Measurements from ENCODE around the gene NTHL1.

The NTHL1 gene

DNA sequence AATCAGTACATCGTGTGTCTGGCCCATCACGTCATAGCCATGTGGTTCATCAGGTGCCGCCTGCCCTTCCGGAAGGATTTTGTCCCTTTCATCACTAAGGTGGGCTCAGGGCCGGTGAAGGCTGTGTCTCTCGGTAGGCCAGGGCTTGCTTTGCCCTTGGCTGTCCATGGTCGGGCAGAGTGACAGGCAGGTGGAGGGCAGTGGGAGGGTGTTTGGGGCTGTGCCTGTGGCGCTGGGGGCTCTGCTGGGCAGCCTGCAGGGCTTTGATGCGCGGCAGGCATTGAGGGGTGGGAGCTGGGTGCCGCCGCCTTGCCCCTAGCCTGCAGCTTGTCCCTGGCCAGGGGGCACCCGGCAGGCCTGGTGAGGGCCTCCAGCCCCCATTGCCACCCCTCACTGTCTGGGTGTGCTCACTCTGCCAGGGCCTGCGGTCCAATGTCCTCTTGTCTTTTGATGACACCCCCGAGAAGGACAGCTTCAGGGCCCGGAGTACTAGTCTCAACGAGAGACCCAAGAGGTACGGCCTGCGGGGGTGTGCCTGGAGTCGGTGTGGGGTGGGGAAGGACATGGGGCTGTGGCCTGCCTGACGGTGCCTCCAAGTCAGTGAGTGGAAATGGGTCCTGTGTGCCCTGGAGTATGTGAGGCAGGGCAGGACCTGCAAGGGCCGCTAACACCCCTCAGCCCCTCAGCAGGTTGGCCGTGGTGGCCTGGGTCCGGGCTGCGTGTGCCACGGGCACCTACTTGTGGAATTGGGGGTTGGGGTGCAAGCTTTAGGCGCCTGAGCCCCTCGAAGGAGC, 28.6 kb upstream of the NTHL1 start:
- H3K79me2 ChIP-seq (ENCODE audit: control insufficient read depth, insufficient read depth, low read length, poor library complexity), result no peaks in the 10 kb centered on the region
- H3K4me2 ChIP-seq (ENCODE audit: low read length), result no peak overlapping the region
- H3K4me3 ChIP-seq (ENCODE audit: low read depth, low read length), result no peak overlapping the region
- no peak overlapping the region for H3K18ac ChIP-seq (ENCODE audit: low read length)
- H3K9me3 ChIP-seq (ENCODE audit: insufficient read depth, low read depth, low read length), result peaks cover 2% of the 10 kb centered on the region
- no peaks in the 10 kb centered on the region for H3K4me1 ChIP-seq (ENCODE audit: control insufficient read depth in 1 of 2, insufficient read depth in 2 of 2, low read length in 2 of 2)
- H3K9ac ChIP-seq (ENCODE audit: low read length), result no peak overlapping the region
- no CpG with 5 or more reads among the region's 28 CpGs for WGBS (ENCODE audit: extremely low coverage, insufficient coverage, insufficient read length)
- H2AFZ ChIP-seq (ENCODE audit: insufficient read depth, low read length, poor library complexity), result no peak overlapping the region
- no peak overlapping the region for H3K14ac ChIP-seq (ENCODE audit: low read length)
- no peak overlapping the region for H4K8ac ChIP-seq (ENCODE audit: low read depth, low read length)
- H3K27me3 ChIP-seq (ENCODE audit: insufficient read depth, low read length), result no peaks in the 10 kb centered on the region
- H3K23ac ChIP-seq (ENCODE audit: low read length), result no peak overlapping the region
- no peak overlapping the region for H4K91ac ChIP-seq (ENCODE audit: low read depth, low read length)
- no peaks in the 10 kb centered on the region for H3K79me1 ChIP-seq (ENCODE audit: low read length)
- DNase-seq, result no peak
- no peak overlapping the region for H2AK5ac ChIP-seq (ENCODE audit: low read length)
- no peak overlapping the region for H3K4ac ChIP-seq (ENCODE audit: low read depth, low read length)
- H3K36me3 ChIP-seq (ENCODE audit: control insufficient read depth in 1 of 2, insufficient read depth in 2 of 2, low read length in 2 of 2), result peaks cover 75 to 87% of the 10 kb centered on the region in 2 experiments
- H2BK12ac ChIP-seq (ENCODE audit: low read length), result no peak overlapping the region
- H2BK5ac ChIP-seq (ENCODE audit: low read depth, low read length, poor library complexity), result no peak overlapping the region
- H2BK120ac ChIP-seq (ENCODE audit: insufficient read depth, low read length, poor library complexity), result no peak overlapping the region
- H4K12ac ChIP-seq (ENCODE audit: low read depth, low read length), result no peak overlapping the region
- H3K27ac ChIP-seq (ENCODE audit: low read depth, low read length), result no peak overlapping the region

DNA sequence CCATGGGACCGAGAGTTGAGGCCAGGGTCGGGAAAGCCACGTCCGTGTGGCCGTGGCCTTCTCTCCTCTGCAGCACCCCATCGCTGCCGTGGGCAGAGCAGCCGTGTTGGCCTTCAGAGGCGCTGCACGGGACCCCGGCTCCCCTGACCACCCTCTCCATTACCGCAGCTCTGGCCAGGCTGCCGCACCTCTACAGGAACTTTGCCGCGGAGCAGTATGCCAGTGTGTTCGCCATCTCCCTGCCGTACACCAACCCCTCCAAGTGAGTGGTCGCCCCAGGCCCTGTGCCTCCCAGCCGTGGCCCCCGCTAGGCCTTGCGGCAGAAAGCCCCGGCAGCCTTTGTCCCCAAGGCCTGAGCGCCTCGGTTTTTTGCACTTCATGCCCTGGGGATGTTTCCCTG, 28.0 kb upstream of the NTHL1 start:
- Histone ChIP-seq H4K8ac (ENCODE audit: low read depth, low read length) (no peak overlapping the region), H2BK5ac (ENCODE audit: low read depth, low read length, poor library complexity) (no peak overlapping the region), H3K4me3 (ENCODE audit: low read depth, low read length) (no peak overlapping the region), H2AFZ (ENCODE audit: insufficient read depth, low read length, poor library complexity) (no peak overlapping the region), H3K14ac (ENCODE audit: low read length) (no peak overlapping the region), H2AK5ac (ENCODE audit: low read length) (no peak overlapping the region), H4K91ac (ENCODE audit: low read depth, low read length) (no peak overlapping the region), H3K18ac (ENCODE audit: low read length) (no peak overlapping the region), H3K79me2 (ENCODE audit: control insufficient read depth, insufficient read depth, low read length, poor library complexity) (no peaks in the 10 kb centered on the region), H3K27ac (ENCODE audit: low read depth, low read length) (no peak overlapping the region), H3K9me3 (ENCODE audit: insufficient read depth, low read depth, low read length) (peaks cover 2% of the 10 kb centered on the region), H3K27me3 (ENCODE audit: insufficient read depth, low read length) (no peaks in the 10 kb centered on the region), H3K4me1 (ENCODE audit: control insufficient read depth in 1 of 2, insufficient read depth in 2 of 2, low read length in 2 of 2) (no peaks in the 10 kb centered on the region), H3K4ac (ENCODE audit: low read depth, low read length) (no peak overlapping the region), H3K4me2 (ENCODE audit: low read length) (no peak overlapping the region), H3K36me3 (ENCODE audit: control insufficient read depth in 1 of 2, insufficient read depth in 2 of 2, low read length in 2 of 2) (peaks cover 75 to 85% of the 10 kb centered on the region in 2 experiments), H3K9ac (ENCODE audit: low read length) (no peak overlapping the region), H3K23ac (ENCODE audit: low read length) (no peak overlapping the region), H3K79me1 (ENCODE audit: low read length) (no peaks in the 10 kb centered on the region), H2BK120ac (ENCODE audit: insufficient read depth, low read length, poor library complexity) (no peak overlapping the region), H4K12ac (ENCODE audit: low read depth, low read length) (no peak overlapping the region), H2BK12ac (ENCODE audit: low read length) (no peak overlapping the region)
- no CpG with 5 or more reads among the region's 24 CpGs for WGBS (ENCODE audit: extremely low coverage, insufficient coverage, insufficient read length)
- DNase-seq, result no peak

DNA sequence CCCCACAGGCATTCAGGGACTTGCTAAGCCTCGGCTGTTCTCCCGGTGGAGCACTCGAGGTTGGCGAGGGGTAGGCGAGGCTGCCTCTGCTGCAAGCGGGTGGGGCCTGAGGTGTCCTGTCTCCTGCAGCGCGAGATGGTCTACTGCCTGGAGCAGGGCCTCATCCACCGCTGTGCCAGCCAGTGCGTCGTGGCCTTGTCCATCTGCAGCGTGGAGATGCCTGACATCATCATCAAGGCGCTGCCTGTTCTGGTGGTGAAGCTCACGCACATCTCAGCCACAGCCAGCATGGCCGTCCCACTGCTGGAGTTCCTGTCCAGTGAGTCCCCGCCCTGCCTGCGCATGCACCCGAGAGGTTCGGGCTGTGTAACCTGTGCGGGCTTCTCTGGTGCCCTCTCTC, 26.4 kb upstream of the NTHL1 start:
- no peak overlapping the region for H3K23ac ChIP-seq (ENCODE audit: low read length)
- H2AK5ac ChIP-seq (ENCODE audit: low read length), result no peak overlapping the region
- no peaks in the 10 kb centered on the region for H3K27me3 ChIP-seq (ENCODE audit: insufficient read depth, low read length)
- no peak overlapping the region for H3K27ac ChIP-seq (ENCODE audit: low read depth, low read length)
- no peak for DNase-seq
- H2AFZ ChIP-seq (ENCODE audit: insufficient read depth, low read length, poor library complexity), result no peak overlapping the region
- no peak overlapping the region for H4K12ac ChIP-seq (ENCODE audit: low read depth, low read length)
- H3K79me2 ChIP-seq (ENCODE audit: control insufficient read depth, insufficient read depth, low read length, poor library complexity), result no peaks in the 10 kb centered on the region
- no peak overlapping the region for H3K18ac ChIP-seq (ENCODE audit: low read length)
- no peak overlapping the region for H3K4ac ChIP-seq (ENCODE audit: low read depth, low read length)
- no peak overlapping the region for H3K4me2 ChIP-seq (ENCODE audit: low read length)
- peaks cover 71 to 81% of the 10 kb centered on the region in 2 experiments for H3K36me3 ChIP-seq (ENCODE audit: control insufficient read depth in 1 of 2, insufficient read depth in 2 of 2, low read length in 2 of 2)
- H3K4me3 ChIP-seq (ENCODE audit: low read depth, low read length), result no peak overlapping the region
- no peaks in the 10 kb centered on the region for H3K79me1 ChIP-seq (ENCODE audit: low read length)
- no peak overlapping the region for H4K91ac ChIP-seq (ENCODE audit: low read depth, low read length)
- H3K9ac ChIP-seq (ENCODE audit: low read length), result no peak overlapping the region
- H4K8ac ChIP-seq (ENCODE audit: low read depth, low read length), result no peak overlapping the region
- H3K14ac ChIP-seq (ENCODE audit: low read length), result no peak overlapping the region
- WGBS (ENCODE audit: extremely low coverage, insufficient coverage, insufficient read length), result no CpG with 5 or more reads among the region's 20 CpGs
- no peak overlapping the region for H2BK5ac ChIP-seq (ENCODE audit: low read depth, low read length, poor library complexity)
- no peaks in the 10 kb centered on the region for H3K4me1 ChIP-seq (ENCODE audit: control insufficient read depth in 1 of 2, insufficient read depth in 2 of 2, low read length in 2 of 2)
- H3K9me3 ChIP-seq (ENCODE audit: insufficient read depth, low read depth, low read length), result peaks cover 2% of the 10 kb centered on the region
- no peak overlapping the region for H2BK120ac ChIP-seq (ENCODE audit: insufficient read depth, low read length, poor library complexity)
- no peak overlapping the region for H2BK12ac ChIP-seq (ENCODE audit: low read length)

- Histone ChIP-seq H2BK120ac (ENCODE audit: insufficient read depth, low read length, poor library complexity) (no peak overlapping the region), H3K18ac (ENCODE audit: low read length) (no peak overlapping the region), H3K27me3 (ENCODE audit: insufficient read depth, low read length) (no peaks in the 10 kb centered on the region), H3K36me3 (ENCODE audit: control insufficient read depth in 1 of 2, insufficient read depth in 2 of 2, low read length in 2 of 2) (peaks cover 69 to 78% of the 10 kb centered on the region in 2 experiments), H4K12ac (ENCODE audit: low read depth, low read length) (no peak overlapping the region), H3K79me2 (ENCODE audit: control insufficient read depth, insufficient read depth, low read length, poor library complexity) (no peaks in the 10 kb centered on the region), H4K8ac (ENCODE audit: low read depth, low read length) (no peak overlapping the region), H3K4ac (ENCODE audit: low read depth, low read length) (no peak overlapping the region), H3K9ac (ENCODE audit: low read length) (no peak overlapping the region), H2BK12ac (ENCODE audit: low read length) (no peak overlapping the region), H3K27ac (ENCODE audit: low read depth, low read length) (no peak overlapping the region), H3K14ac (ENCODE audit: low read length) (no peak overlapping the region), H4K91ac (ENCODE audit: low read depth, low read length) (no peak overlapping the region), H3K79me1 (ENCODE audit: low read length) (no peaks in the 10 kb centered on the region), H2AK5ac (ENCODE audit: low read length) (no peak overlapping the region), H2AFZ (ENCODE audit: insufficient read depth, low read length, poor library complexity) (no peak overlapping the region), H3K4me1 (ENCODE audit: control insufficient read depth in 1 of 2, insufficient read depth in 2 of 2, low read length in 2 of 2) (no peaks in the 10 kb centered on the region), H3K4me3 (ENCODE audit: low read depth, low read length) (no peak overlapping the region), H3K23ac (ENCODE audit: low read length) (no peak overlapping the region), H3K4me2 (ENCODE audit: low read length) (no peak overlapping the region), H3K9me3 (ENCODE audit: insufficient read depth, low read depth, low read length) (peaks cover 2% of the 10 kb centered on the region), H2BK5ac (ENCODE audit: low read depth, low read length, poor library complexity) (no peak overlapping the region)
- DNase-seq, result no peak
- WGBS (ENCODE audit: extremely low coverage, insufficient coverage, insufficient read length), result no CpG with 5 or more reads among the region's 8 CpGs
Measured at GRCh38 chr16:2072926-2073325, 25.3 kb upstream of the NTHL1 start.

Data from trophoblast cell (in vitro differentiated cells and primary cell).